VCaP (cell line): Measurements from ENCODE around the gene ALDH3A1.

Experiments used
- H3K27ac ChIP-seq: fragments of 450-650 bp; 2 replicates; pipeline ENCODE4 v1.5.1; 2017
- CTCF ChIP-seq: fragments of 450-650 bp; conservative IDR thresholded peaks from 2 replicates; pipeline ENCODE4 v1.5.1; 2017; ENCODE audit warnings: mild to moderate bottlenecking, moderate library complexity

ALDH3A1 gene

GRCh38 chr17:19720631-19721426 lies 27.3 kb downstream of the ALDH3A1 start:
- no peak for TF ChIP-seq CTCF
- no peak overlapping the region for H3K27ac ChIP-seq

- TF ChIP-seq CTCF = no peak
- H3K27ac ChIP-seq = no peak overlapping the region
These were observed 28.0 kb downstream of the ALDH3A1 start for GRCh38 chr17:19720210-19720475.

DNA sequence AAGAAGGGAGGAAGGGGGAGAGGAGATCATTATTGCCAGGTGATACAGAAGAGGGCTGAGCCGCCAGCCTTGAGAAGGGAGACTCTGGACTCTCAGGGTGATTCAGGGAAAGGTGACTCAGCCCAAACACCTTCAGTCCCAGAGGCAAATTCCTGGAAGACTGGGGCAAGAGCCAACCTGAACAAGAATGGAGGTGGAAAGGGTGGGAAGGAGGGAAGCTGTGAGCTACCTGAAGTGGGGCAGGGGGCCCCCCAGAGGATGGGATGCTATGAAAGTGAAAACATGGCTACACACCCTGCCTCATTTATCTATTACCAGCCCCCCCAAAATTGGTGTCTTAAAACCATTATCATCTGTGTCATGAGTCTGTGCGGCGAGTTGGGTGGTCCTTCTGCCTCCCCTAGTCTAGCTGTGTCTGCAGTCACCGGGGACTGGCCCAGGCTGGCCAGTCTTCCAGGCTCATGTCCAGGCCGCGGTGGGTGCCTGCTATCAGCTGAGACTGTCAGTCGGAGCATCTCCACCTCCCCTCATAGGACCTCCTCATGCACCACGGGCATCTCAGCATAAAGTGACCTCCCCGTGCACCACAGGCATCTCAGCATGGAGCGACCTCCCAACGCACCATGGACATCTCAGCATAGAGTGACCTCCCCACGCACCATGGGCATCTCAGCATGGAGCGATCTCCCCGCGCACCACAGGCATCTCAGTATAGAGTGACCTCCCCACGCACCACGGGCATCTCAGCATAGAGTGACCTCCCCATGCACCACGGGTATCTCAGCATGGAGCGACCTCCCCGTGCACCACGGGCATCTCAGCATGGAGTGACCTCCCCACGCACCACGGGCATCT lies 28.5 kb downstream of the ALDH3A1 start:
- no peak overlapping the region for H3K27ac ChIP-seq
- TF ChIP-seq CTCF = no peak

DNA sequence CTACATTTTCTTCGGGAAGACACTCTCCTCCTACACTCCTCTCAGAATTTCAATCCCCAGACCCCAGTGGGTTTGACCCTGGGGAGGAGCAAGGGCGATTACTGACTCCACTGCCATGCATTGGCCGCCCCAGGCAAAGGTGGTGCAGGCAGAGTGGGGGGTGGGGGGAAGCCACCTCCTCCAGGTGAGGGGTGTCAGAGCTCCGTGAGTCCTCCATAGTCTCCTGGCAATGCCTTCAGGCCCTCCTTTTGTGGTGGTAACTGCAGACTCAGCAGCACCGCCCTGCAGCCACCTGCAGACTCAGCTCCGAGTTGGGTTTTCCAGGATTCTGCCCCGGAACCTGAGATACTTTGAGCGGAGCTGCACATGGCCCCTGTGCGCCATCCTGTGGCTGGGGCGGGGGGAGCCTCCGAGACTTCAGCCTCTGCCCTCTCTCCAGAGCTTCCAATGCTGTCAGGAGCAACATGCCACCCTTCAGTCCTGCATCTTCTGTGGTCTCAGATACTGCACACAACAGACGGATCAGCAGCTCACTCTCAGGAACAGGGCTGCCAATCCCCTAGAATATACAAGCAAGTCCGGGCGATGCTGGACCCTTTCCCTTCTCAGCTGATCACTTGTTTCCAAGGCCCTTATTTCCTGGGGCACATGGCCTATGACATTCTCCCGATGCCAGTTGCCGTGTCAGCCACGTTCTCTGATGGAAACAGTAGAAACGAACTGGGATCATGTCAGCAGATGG lies 29.3 kb downstream of the ALDH3A1 start:
- no peak for TF ChIP-seq CTCF
- H3K27ac ChIP-seq = no peak overlapping the region

DNA sequence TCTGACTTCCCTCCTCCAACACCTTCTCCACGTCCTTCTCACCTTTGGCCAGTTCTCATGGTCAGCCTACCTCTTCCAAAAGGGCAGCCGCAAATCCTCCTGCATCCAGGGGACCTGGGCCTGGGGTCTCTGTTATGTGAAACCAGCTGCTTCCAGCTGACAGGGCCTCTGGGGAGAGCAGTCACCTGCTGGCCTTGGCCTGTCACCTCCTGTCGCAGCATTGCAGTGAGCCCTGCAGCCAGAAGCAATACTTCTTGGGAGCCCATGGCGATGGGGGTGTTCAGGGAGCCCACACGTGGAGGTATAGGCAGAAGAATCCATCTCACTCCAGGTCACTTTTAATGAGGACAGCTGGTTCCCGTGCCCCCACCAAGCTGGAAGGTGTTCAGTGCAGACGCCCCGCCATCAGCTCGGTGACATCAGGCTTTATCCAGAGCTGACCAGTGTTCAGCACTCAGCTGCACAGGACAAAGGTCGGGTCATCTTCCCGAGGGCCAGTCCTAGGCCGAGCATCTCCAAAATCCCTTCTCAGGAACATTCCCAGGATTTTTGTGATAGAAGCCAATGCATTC lies 30.0 kb downstream of the ALDH3A1 start:
- H3K27ac ChIP-seq = no peak overlapping the region
- TF ChIP-seq CTCF = no peak

DNA sequence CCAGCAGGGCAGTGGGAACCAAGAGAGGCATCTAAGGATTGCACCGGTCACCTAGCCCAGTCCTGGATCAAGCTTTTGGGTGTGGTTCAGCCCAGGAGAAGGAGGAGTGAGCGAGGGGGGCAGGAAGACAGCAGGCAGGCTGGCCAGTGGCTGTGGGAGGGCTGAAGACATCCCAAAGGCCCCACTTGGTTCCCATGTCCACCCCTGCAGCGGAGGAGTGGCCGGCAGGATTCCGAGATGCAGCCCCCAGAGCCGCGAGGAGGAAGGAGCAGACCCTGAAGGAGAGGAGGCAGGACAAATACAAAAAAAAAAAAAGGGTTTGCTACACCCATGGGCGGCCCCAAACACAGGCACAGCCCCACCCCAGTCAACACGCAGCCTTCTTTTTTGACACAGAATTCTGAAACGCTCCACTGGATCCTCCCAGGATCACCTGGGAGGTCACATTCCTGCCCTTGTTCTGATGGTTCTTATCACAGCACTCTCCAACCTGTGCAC lies 30.6 kb downstream of the ALDH3A1 start:
- no peak for TF ChIP-seq CTCF
- no peak overlapping the region for H3K27ac ChIP-seq

DNA sequence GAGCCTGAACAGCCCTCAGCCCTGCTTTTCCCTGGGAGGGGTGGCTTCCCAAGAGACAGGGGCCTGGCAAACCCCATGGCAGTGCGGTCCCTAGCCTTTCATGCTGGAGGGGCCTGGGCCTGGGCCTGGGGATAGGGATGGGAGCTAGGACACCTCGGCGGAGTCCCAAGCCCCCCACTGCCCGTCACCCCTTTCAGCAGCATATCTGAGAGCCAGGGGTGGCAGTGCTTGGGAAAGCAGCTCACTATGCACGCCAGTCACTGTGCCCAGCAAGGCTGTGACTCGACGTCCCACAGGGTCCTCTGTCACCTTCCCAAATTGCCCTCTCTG lies 31.1 kb downstream of the ALDH3A1 start:
- H3K27ac ChIP-seq = no peak overlapping the region

More for the DNA sequence above, 31.1 kb downstream of the ALDH3A1 start:
- no peak for TF ChIP-seq CTCF
